Activated CD4-positive, alpha-beta T cell treated with anti-CD3 and anti-CD28 coated beads, Interleukin-2, Interleukin-6, amounts not matched to agents 100 ng/mL and 50 ng/mL, durations not matched to agents 16 hours and 8 hours (primary cell): Measurements from ENCODE around the gene EPS8L3.
"Not testable (repeated sequence)": the region's sequence is repeated elsewhere in the genome, so short reads cannot be mapped to it uniquely, and the experiment has no call there.

ENCODE experiments used
- DNase-seq: peaks from one replicate; pipeline ENCODE4 v3.0.0-alpha.2; 2020

The EPS8L3 gene

DNA sequence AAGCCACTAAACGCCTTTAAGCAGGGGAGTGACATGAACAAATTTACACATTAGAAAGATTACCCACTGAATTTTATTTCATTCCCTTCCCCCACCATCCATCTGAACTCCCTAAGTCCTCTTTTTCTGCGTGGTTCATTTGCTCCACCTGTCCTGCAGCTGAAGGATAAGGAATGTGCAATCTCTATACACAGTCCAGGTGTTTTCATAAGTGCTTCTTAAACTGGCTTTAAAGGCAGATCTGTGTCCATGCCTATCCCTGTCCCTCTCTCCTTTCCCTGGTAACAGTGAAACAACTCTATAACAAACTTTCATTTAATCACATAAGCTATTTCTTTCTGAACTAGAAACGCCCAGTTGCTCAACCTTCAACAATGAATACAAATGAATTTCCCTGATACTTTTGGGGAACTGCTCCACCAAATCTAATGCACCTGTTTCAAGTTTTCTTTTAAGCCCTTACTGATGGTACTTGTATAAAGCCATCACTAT, 31.3 kb downstream of the EPS8L3 start:
- DNase-seq, result no peak

DNA sequence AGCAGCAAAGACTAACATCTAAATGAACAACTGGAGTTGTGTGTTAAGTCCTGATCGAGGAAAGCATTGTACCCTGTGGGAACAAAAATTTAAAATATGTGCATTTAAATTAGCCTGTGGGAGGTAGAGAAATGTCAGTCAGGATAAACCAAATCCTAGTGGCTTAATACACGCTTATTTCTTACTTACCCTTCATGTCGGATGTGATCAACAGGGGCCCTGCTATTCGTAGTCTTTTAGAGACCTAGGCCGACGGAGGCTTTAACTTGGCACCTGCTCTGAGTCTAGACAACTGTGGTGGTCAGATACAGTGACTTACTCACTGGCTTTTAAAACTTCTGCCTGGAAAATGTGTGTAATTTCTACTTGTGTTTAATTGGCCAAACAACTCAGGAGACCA, 33.1 kb downstream of the EPS8L3 start:
- no peak for DNase-seq

DNA sequence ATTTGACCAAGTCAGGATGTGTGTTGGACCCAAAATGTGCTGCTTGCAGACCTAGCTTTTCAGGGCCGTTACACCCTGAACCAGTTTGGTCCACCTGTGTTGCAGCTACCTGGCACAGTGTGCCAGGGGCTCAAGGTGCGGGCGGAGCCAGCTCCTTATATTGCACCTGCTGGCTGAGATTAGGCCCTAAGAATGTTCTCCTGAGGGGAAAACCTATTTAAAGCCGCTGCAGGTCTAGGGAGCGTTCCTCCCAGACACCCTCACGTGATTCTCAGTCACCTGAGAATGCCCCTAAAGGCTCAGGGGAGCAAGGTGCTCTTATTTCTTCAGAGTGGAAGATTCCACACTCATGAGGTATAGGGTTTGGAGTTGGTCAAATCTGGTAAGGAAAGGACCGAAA, 34.9 kb downstream of the EPS8L3 start:
- DNase-seq, result no peak

DNA sequence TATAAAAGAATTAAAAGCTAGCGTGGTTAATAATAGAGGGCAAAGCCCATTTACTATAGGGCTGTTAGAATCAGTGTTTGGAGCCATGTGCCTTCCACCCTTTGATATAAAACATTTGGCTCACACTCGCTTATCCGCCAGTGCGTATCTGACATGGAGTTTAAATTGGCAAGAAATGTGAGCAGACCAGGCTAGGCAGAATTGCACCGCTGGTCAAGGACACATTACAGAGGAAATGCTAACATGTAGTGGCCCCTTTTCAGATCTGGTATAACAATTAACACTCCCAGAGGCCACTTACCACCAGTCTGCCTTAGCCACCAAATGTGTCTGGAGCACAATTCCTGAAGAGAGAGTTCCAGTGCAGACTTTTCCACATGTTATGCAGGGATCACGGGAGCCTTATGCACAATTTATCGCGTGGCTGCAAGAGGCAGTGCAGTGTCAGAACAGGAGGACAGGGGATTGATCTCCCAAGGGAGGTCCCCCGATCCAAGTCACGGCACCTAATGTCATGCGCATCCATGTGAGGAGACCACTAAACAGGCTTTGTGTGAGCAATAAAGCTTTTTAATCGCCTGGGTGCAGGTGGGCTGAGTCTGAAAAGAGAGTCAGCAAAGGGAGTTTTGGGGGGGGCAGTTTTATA, 36.9 kb downstream of the EPS8L3 start:
- no peak for DNase-seq

DNA sequence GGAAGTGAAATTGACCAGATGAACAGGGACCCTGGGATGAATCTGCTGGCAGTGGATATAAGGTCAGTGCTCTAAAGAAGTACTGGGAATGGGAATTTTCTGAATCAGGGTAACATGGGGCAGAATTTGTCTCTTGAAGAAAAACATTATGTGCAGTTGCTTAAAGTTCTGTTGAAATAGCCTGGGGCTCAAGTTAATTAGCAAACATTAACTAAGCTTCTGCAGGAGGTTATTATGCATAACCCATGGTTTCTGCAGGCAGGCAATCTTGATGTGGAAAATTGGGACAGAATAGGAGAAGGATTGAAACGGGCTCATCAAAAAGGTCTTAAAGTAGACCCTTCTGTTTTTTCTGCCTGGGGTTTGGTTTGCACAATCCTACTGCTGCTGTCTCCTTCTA, 37.7 kb downstream of the EPS8L3 start:
- no peak for DNase-seq

DNA sequence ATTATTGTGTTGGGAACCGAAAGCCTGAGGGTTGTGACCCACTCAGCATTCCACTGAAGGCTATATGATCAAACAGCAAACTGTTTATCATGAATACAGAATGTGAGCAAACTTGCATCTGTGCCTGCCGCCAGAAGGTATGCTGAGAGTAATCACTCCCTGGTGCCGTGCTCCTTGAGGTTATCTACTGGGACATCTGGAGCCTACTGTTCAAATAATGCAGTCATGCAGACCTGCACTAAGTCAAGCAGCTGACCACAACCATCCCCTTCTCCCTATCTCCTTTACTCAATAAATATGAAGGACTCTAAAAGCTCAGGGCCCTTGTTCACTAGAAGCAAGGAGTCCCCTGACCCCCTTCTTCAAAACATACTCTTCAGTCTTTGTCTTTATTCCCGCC, 38.2 kb downstream of the EPS8L3 start:
- DNase-seq, result no peak

DNA sequence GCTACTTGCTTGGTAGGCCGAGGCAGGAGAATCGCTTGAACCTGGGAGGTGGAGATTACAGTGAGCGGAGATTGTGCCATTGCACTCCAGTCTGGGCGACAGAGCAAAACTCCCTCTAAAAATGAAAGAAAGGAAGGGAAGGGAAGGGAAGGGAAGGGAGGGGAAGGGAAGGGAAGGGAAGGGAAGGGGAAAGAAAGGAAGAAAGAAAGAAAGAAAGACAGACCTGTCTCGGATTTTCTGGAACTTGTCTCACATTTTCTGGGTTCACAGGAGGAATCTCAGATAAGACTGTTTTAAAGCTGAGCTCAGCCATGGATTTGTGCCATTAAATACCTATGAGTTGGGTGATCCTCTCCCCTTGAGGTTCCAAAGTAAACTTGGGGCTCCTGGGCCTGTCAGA, 38.8 kb downstream of the EPS8L3 start:
- DNase-seq, result no peak

DNA sequence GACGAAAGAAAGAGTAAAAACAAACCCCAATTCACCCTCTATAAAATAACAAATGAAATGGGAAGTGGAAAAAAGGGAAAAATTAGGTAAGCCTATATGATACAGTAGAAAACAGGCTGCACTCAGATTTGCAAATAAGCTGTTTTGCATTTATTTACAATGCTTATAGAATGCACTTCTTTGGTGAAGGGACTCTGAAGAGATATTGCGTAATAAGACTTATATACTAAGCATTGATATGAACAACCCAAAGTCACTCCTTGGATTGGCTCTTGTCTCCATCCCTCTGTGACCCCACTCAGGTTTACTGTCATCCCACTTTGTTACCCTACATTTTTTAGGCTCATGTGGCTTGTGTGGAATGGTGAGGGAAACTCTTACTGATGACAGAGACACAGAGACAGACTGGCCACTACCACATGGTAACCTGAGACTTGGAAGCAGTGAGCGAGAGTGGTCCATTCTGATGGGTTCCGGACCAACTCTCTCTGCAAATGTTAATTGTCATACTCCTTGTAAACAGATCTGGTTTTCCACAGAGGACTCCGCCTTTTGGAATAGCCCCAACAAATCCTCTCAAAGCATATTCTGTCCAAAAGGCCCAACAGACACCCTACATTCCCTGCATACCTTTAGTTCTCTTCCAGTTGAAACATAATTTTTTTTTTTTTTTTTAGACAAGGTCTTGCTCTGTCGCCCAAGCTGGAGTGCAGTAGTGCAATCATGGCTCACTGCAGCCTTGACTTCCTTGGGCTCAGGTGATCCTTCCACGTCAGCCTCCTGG, 40.6 kb downstream of the EPS8L3 start:
- DNase-seq, result no peak

DNA sequence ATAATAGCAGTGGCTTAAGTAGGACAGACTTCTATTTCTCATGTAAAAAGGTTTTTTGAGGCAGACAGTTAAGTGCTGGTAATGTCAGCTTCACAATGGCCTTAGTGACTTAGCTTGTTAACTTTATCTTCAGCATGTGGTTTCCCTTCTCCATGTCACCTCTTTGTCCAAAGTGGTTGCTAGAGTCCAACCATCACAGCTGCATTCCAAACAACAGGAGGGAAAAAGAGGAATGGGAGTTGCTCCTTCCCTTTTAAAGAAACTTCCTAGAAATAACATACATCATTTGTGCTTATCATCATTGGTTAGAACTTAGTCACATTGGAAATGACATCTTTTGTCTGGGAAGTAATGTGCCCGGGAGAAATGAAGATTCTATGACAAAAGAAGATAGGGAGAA, 41.8 kb downstream of the EPS8L3 start:
- no peak for DNase-seq

DNA sequence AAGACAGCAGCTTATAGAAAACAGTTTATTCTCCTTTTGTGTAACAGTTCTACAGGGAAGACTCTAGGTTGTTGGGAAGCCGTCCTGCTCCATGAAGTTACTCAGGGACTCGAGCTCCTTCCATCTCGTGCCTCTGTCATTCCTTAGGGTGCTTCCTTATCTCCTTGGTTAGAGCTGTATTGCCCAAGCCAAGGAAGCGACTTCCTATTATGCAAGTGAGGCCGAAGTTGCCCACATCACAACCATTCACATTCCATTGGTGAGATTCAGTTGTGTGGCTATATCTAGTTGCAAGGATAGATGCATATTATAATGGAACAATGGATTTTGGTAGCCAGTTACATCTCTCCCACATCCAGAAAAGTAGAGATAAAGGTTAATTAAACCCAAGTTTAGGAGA, 42.7 kb downstream of the EPS8L3 start:
- DNase-seq, result no peak

DNA sequence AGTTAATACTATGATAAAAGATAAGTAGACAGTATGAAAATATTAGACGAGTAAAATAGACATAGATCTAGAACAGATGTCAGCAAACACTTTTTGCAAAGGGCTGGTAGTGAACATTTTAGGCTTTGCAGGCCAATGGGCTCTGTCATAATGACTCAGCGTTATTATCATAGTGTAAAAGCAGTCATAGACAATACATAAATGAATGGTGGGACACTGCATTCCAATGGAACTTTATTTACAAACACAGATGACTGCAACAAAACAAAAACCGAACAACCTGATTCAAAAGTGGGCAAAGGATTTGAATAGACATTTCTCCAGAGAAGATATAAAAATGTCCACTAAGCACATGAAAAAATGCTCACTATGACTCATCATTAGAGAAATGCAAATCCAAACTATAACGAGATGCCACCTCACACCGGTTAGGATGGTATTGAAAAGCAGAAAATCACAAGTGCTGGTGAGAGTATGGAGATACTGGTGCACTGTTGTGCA, 44.3 kb downstream of the EPS8L3 start:
- DNase-seq, result peak; percentile 27

DNA sequence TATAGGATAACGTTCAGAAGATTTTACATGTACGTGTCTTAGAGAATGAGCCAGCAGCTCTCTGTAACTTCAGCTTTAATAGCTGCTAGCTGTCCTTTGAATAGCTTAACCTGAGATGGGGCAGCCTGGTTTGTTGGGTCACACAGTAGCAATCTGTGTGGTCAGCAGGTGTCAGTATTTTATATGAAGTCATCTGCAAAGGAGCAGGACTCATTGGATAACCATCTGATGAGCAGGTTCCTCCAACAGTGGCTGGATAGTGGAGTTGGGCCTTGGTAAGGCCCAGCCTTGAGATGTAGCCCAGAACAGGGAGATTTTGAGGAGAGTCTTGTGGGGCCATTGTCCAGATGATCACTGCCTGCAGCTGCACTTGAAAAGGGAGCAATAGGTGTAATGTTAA, 45.2 kb downstream of the EPS8L3 start:
- no peak for DNase-seq

DNA sequence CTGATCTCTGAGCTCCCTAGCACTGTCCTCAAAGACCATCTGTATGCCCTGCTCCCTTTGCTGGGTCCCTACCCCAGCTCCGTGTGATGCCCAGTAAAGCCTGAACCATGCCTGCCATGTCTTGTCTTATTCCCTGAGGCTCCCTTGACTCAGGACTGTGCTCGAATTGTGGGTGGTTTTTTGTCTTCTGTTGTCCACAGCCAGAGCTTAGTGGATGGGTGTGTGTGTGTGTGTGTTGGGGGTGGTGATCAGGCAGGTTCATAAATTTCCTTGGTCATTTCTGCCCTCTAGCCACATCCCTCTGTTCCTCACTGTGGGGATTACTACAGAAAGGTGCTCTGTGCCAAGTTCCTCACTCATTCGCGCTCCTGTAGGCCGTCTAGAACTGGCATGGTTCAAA, 46.0 kb downstream of the EPS8L3 start:
- no peak for DNase-seq

DNA sequence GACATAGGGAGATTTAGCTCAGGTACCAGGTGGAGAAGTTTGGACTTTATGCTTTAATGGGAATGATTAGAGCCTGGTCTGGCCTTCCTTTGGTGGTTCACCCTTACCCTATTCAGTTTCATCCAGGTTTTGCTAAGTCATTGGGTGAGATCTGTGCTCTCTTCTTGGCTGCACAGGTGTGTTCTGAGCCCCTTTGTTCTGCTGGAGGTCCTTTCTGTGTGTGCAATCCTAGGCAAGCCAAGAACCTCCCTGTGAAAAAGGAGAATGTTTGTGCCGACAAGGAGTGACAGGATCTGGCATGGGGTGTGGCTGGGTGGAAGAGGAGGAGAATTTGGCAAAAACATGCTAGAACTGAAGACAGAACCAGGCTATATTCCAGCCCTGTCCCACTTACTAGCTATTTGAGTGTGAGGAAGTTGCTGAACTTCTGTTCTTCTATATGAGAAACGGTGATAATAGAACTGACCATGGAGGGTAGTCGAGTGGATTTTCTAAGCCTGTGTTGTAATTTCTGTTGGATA, 47.1 kb downstream of the EPS8L3 start:
- no peak for DNase-seq

DNA sequence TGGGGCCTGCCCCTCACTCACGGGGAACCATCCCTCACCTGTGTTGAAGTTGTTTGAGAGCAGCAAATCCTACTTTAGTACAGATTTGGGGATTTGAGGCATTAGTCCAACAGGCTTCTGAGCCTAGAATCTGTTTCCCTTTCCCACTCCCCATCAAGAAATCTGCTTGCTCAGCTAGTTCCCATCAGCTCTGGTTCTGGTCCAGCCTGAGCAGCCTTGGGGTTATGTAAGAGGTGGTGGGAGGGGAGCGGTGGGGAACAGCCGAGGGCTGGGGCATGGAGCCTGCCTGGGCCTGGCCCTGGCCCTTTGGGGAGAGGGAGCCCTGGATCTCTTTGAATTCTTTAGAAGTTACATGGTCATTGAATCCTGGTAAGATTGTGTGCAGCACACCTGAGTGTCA, 47.6 kb downstream of the EPS8L3 start:
- no peak for DNase-seq

DNA sequence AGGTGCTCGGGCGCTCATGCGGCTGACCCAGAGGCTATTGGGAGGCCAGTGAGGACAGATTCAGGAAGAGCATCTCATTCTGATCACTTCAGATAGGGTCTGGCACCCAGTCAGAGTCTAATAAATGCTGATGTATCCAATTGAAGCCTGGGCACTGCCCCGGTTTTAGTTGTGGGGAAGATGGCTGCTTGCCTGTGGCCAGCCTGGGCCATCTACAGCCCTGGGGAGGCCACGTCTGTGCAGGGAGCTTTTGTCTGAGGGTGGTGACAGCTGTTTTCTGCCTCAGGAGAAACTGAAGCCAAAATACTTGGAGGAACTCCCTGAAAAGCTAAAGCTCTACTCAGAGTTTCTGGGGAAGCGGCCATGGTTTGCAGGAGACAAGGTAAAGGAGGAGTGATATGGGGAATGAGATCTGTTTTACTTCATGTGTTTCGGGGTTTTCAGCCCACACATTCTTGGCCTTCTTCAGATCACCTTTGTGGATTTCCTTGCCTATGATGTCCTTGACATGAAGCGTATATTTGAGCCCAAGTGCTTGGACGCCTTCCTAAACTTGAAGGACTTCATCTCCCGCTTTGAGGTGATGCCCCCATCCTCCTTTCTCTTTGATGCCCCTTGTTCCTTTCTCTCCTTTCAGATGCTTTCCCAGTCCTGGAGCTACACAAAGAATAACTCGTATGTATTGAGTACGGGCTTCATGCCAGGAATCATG, 48.9 kb downstream of the EPS8L3 start:
- no peak for DNase-seq

DNA sequence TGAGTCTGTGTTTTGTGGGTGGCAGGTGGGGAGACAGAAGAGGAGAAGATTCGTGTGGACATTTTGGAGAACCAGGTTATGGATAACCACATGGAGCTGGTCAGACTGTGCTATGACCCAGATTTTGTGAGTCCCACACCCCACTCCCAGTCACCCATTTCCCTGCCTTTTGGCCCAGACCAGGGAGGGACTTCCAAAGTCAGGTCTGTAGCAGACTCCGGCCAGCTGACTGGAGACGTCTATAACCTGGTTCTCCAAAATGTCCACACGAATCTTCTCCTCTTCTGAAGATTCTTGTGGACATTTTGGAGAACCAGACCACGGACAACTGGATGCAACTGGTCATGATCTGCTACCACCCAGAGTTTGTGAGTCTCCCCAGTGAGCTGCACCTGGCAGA, 50.1 kb downstream of the EPS8L3 start:
- DNase-seq, result no peak

DNA sequence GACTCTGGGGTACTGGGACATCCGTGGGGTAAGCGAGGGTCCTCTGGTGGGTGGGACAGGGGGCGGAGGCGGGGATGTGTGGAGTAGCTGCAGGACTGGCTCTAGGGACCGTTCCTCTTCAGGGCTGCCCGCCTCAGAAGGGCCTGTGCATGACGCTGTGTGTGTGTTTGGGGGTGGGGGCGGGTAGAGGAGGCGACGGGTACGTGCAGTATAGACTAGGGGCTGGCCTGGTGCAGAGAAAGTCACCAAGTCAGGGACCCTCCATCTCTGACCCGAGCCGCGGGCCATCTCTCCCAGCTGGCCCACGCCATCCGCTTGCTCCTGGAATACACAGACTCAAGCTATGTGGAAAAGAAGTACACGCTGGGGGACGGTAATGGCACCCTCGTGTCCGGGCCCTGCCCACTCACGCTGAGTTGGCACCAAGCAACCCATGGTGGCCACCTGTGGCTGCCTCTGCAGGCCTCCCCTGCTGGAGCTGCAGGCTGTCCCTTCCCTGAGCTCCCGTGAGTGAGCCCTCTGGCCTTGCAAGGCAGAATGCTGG, 51.3 kb downstream of the EPS8L3 start:
- no peak for DNase-seq

DNA sequence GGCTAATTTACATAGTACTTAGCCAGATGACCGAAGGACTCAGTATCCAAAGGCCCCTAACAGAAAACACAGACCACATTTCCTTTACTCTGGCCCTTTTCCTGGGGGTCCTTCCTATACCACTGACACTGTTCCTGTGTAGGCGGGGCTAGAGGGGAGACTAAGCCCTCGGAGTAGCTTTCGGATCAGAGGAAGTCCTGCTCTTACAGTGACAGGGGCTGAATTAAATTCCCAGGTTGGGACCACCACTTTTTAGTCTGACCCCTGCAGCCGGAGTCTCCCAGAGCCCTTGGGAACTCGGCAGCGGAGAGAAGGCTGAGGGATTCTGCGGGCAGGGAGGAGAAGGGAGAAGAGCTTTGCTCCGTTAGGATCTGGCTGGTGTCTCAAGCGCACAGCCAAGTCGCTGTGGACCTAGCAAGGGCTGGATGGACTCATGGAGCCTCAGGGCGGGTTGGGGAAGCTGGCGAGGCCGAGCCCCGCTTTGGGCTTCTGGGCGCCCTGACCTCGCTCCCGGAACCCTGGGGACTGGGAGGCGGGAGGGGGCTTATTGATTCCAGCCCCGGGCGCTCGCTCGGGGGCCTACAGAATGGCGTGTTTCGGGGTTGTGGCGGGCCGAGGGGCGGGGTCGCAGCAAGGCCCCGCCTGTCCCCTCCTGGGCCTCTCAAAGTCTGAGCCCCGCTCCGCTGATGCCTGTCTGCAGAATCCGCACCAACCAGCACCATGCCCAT, 52.0 kb downstream of the EPS8L3 start, which contains the start of gene GSTM5:
GSTM5 (plus strand) TSS at position 659 of the 728 bp plus-strand sequence; CDS start at position 721, 62 bp downstream.
- DNase-seq, result not testable (repeated sequence)

DNA sequence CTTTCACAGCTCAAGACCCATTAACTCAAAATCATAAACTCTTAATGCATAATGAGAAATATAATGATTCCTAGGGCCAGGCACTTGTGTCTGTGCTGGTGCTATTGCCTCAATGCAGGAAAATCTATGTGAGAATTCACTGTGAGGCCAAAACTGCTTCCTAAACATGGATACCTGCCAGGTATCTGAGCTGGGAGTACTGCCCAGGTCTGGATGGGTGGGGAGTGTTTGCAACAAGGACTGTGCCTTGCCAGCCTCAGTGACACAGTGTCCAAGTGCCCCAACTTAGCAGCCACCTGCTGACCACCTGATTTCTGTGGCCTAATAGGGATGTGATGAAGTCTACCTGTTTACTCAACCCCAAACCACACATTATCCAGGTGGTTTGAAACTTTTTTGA, 53.9 kb downstream of the EPS8L3 start:
- not testable (repeated sequence) for DNase-seq

DNA sequence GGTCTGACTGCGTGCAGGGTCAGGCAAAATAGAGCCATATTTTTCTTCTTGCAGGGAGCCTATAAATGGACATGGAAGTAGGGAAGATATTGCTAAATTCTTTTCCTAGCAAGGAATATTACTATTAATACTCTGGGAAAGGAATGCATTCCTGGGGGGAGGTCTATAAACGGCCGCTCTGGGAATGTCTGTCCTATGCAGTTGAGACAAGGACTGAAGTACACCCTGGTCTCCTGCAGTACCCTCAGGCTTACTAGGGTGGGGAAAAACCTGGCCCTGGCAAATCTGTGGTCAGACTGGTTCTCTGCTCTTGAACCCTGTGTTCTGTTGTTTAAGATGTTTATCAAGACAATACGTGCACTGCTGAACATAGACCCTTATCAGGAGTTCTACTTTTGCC, 54.8 kb downstream of the EPS8L3 start:
- not testable (repeated sequence) for DNase-seq

DNA sequence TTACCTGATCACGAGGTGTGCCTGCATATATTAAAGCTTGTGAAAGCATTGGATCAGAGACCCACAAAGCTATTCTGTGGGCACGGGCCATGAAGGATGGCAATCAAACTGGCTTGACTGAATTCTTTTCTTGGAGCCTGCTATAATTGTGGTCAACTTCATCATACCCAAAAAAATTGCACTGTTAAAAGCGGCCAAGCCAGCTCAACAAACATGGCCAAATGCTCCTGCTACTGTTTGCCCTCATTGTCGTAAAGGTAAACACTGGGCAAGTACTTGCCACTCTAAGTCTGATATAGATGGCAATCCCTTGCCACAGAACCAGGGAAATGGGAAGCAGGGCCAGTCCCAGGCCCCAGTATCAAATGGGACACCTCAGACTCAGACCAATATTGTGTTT, 58.3 kb downstream of the EPS8L3 start:
- no peak for DNase-seq
